ENCODE measurements around the gene CNR1.
"Not testable (repeated sequence)": the region's sequence is repeated elsewhere in the genome, so short reads cannot be mapped to it uniquely, and the experiment has no call there.

Gene CNR1

GRCh38 chr6:88165844-88166492 lies at the start of gene CNR1:
TSS of gene CNR1 (minus strand) at chr6:88166347. CDS start at chr6:88145274, 21,073 bp downstream.
- peak; percentile 8 for DNase-seq

- DNase-seq, result no peak
Observed at GRCh38 chr6:88211446-88211845, 45.3 kb upstream of the CNR1 start.

GRCh38 chr6:88209301-88209700 lies 43.2 kb upstream of the CNR1 start:
- DNase-seq, result no peak

- no peak for DNase-seq
Observed at GRCh38 chr6:88208726-88209125, 42.6 kb upstream of the CNR1 start.

- not testable (repeated sequence) for DNase-seq
Observed at GRCh38 chr6:88201734-88202133, 35.6 kb upstream of the CNR1 start.

GRCh38 chr6:88184921-88185320 lies 18.8 kb upstream of the CNR1 start:
- no peak for DNase-seq

- no peak for DNase-seq
Observed at GRCh38 chr6:88183471-88183870, 17.3 kb upstream of the CNR1 start.

- no peak for DNase-seq
Observed at GRCh38 chr6:88179692-88180091, 13.5 kb upstream of the CNR1 start.

- no peak for DNase-seq
Observed at GRCh38 chr6:88177961-88178464, 11.9 kb upstream of the CNR1 start.

GRCh38 chr6:88174906-88175305 lies 8.8 kb upstream of the CNR1 start:
- DNase-seq, result no peak

GRCh38 chr6:88171312-88171711 lies 5.2 kb upstream of the CNR1 start:
- no peak for DNase-seq

- no peak for DNase-seq
Observed at GRCh38 chr6:88168362-88168761, 2.2 kb upstream of the CNR1 start.

GRCh38 chr6:88167352-88167937 lies 1.3 kb upstream of the CNR1 start:
- no peak for DNase-seq

GRCh38 chr6:88166493-88167351 lies 575 bp upstream of the CNR1 start:
- no peak for DNase-seq

- no peak for DNase-seq
Observed at GRCh38 chr6:88165087-88165843, 882 bp downstream of the CNR1 start.

- DNase-seq, result no peak
Observed at GRCh38 chr6:88164061-88164460, 2.1 kb downstream of the CNR1 start.

- DNase-seq, result no peak
Observed at GRCh38 chr6:88163616-88164015, 2.5 kb downstream of the CNR1 start.

GRCh38 chr6:88161940-88162339 lies 4.2 kb downstream of the CNR1 start:
- DNase-seq, result no peak

GRCh38 chr6:88157106-88157505 lies 9.0 kb downstream of the CNR1 start:
- no peak for DNase-seq

GRCh38 chr6:88145298-88145963 lies 20.7 kb downstream of the CNR1 start:
- DNase-seq, result no peak

- no peak for DNase-seq
Observed at GRCh38 chr6:88144637-88145297, 21.4 kb downstream of the CNR1 start.

Measured in fibroblast of skin of right quadriceps (primary cell).